ES-I3 (cell line): ENCODE data around the gene TMC1.

Experiments
- H3K36me3 ChIP-seq: 2 replicates; pipeline ENCODE4 v1.6.1; 2013; ENCODE audit warnings: mild to moderate bottlenecking, low read length, control low read depth, moderate library complexity; ENCODE audit not compliant: insufficient read depth
- H3K4me1 ChIP-seq: 2 replicates; pipeline ENCODE4 v1.6.1; 2013; ENCODE audit warnings: mild to moderate bottlenecking, control low read depth, low read length; ENCODE audit not compliant: insufficient read depth
- H3K9ac ChIP-seq: 2 replicates; pipeline ENCODE4 v1.6.1; 2013; ENCODE audit warnings: low read depth, mild to moderate bottlenecking, low read length, moderate library complexity
- H3K9me3 ChIP-seq: 2 replicates; pipeline ENCODE4 v1.6.1; 2013; ENCODE audit warnings: mild to moderate bottlenecking, low read length, moderate library complexity; ENCODE audit not compliant: control insufficient read depth, insufficient read depth

TMC1 gene

DNA sequence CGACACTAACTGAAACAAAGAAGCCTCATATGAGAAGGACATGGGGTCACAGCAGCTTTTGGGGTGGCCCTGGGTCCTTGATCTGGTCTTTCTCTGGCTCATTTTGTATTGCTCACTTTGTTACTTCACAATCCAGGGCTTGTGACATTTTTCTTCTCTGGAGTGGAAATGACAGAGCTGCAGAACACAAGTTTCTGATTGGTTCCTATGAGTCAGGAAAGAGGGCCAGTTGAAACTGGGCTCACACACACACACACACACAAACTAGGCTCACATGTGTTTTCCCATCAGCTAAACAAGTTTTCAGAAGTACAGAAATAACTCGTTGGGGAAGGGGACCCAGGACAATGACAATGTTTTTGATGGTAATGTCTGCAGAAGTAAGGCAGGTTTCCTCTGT, 54.3 kb downstream of the TMC1 start:
- H3K9ac ChIP-seq: no peak overlapping the region
- no peaks in the 10 kb centered on the region for H3K9me3 ChIP-seq
- H3K36me3 ChIP-seq: no peaks in the 10 kb centered on the region
- no peaks in the 10 kb centered on the region for H3K4me1 ChIP-seq

DNA sequence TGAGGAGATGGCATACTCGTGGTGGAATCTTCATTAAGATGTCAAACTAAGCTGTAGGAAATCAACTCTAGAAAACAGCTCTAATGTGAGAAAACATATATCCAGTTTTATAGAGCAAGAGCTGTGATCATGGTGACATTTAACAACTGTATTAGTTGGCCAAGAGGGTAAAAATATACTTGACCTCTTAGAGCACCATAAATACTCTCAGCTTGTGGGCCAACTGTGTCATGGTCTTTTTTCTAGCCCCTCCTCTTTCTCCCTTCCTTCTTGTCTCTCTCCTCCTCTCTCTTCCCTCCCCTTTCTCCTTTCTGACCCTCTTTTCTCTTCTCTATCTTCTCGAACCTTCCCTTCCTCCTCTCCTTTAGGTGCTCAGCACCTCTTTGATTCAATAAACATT, 54.7 kb downstream of the TMC1 start:
- H3K4me1 ChIP-seq: no peaks in the 10 kb centered on the region
- no peaks in the 10 kb centered on the region for H3K9me3 ChIP-seq
- no peak overlapping the region for H3K9ac ChIP-seq
- H3K36me3 ChIP-seq: no peaks in the 10 kb centered on the region

DNA sequence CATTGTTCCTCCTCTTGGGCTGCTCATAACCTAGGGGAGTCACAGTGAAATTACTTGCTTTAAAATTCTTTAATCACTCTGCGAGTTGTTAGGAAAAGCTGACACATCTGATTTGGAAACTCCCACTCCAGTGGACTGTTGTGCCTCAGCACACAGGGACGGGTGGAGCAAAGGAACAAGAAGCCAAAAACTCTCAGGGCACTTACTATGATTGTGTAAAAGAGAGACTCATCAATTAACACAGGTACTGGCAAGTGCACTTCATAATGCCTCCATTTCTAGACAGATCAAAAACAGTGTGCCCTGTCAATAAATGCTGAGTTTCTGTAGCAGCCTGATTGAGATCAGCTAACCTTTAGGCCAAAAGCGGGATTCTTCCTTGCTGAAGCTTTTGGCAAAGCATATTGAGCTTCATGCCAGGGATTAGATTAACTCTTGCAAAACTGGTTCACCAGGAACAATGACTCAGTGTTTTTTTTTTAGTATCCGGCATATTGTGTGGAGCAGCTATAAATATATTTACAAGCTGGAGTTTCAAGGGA, 55.9 kb downstream of the TMC1 start:
- no peaks in the 10 kb centered on the region for H3K4me1 ChIP-seq
- H3K36me3 ChIP-seq: no peaks in the 10 kb centered on the region
- H3K9me3 ChIP-seq: no peaks in the 10 kb centered on the region
- H3K9ac ChIP-seq: no peak overlapping the region

DNA sequence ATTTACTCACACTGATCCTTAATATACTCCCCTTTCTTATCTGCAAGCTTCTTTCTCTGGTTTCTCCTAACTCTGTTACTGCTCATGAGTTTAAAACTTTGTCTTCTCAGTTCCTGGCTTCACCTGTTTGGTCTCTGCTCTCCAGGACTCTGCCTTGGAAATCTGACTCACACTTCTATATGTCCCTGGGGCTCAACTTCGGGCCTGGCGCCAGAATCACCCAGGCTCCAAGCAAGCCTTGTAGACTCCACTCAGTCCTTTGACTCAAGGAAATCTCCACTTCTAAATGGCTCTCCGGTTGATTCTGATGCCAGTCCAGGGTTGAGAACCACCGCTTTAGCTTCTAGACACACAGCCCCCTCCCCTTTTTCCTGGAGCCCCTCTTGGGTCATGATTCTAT, 57.8 kb downstream of the TMC1 start:
- H3K36me3 ChIP-seq: no peaks in the 10 kb centered on the region
- no peaks in the 10 kb centered on the region for H3K9me3 ChIP-seq
- no peaks in the 10 kb centered on the region for H3K4me1 ChIP-seq
- no peak overlapping the region for H3K9ac ChIP-seq

DNA sequence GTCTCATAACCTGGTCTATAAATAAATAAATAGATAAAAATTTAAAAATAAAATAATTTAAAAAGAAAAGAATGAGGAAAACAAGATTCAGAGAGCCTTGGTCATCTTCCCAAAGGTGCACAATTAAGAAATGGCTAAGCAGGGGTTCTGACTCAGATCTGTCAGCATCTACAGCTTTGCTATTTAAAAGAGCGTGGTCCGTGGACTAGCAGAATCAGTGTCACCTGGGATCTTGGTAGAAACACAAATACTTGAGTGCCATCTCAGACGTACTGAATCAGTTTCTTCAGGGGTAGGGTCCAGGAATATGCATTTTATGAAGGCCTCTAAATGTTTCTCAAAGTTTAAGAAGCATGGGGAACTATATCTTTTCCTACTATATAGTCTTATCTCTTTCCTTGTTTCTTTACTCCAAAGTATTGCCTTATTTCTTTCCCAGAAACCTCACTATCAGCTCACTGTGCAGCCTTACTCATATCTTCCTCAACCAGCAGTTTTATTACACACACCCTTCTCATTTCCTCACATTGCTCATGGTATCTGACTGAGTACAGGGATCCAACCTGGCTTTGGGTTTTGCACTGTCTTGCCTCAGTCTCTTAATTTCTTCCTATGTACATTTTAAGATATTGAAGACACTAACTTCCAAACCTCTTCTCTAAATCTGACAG, 58.6 kb downstream of the TMC1 start:
- H3K4me1 ChIP-seq: no peaks in the 10 kb centered on the region
- H3K36me3 ChIP-seq: no peaks in the 10 kb centered on the region
- H3K9me3 ChIP-seq: no peaks in the 10 kb centered on the region
- H3K9ac ChIP-seq: no peak overlapping the region

DNA sequence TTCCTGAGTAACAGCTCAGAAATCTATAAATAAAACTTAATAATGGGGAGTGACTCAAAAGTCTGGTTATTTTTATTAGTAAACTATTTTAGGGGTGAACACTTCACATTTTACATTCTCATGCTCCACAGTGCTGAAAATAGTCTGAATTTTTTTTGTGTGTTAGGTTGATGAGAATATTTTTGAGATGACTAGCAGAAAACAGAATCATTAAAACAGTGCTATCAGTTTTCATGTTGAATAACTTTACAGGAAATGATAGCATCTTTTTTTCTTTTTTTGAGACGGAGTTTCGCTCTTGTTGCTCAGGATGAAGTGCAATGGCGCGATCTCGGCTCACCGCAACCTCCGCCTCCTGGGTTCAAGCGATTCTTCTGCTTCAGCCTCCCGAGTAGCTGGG, 60.3 kb downstream of the TMC1 start:
- H3K9ac ChIP-seq: no peak overlapping the region
- H3K9me3 ChIP-seq: no peaks in the 10 kb centered on the region
- no peaks in the 10 kb centered on the region for H3K4me1 ChIP-seq
- H3K36me3 ChIP-seq: no peaks in the 10 kb centered on the region

DNA sequence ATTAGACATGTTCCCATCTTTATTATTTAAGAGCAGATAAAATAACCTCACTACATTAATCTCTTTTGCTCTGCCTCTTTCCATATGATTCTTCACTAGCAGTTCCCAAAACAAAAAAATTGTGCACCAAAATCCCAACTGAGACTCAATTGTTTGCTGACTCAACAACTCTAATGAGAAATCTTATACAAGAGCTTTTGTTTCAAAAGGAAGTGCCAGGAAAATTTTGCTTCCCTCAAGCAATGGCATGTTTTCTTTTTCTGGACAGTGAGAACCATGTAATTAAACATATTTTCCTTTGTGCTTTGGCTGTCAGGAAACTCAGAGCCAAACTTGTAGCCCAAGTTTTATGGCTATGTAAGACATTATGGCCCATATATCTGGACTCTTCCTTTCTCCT, 62.0 kb downstream of the TMC1 start:
- Histone ChIP-seq H3K4me1 (no peaks in the 10 kb centered on the region), H3K9ac (no peak overlapping the region), H3K9me3 (no peaks in the 10 kb centered on the region), H3K36me3 (no peaks in the 10 kb centered on the region)

DNA sequence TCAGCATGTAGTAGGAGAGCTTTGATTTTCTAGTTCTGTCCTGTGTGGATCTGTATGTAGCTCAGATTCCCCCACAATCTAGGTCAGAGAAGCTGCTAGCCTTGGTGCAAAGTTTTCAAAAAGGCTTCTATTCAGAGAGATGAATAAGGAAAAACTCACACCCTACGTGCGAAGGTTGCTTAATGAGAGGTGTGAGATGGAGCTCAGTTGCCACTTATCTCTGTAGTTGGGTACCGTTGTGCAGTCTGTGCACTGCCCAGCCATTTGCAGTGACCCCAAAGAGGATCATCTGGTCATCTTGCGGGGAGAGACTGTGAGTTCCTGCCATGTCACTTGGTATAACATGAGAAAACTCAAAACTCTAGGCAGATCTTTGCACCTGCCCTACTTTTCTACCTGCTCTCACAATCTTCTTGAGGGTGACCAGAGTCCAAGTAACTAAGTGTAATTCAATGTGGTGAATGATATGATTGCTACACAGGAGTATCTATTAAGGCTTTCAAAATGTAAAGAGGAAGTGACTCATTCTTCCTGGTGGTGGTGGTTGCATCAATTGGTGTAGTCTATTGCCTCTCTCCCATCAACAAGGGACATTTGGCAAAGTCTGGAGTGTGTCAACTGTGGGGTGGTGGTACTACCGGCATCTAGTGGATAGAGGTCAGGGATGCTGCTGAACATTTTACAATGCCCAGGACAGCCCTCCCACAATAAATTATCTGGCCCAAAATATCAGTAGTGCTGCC, 65.2 kb downstream of the TMC1 start:
- H3K9ac ChIP-seq: no peak overlapping the region
- H3K36me3 ChIP-seq: no peaks in the 10 kb centered on the region
- no peaks in the 10 kb centered on the region for H3K9me3 ChIP-seq
- H3K4me1 ChIP-seq: no peaks in the 10 kb centered on the region

DNA sequence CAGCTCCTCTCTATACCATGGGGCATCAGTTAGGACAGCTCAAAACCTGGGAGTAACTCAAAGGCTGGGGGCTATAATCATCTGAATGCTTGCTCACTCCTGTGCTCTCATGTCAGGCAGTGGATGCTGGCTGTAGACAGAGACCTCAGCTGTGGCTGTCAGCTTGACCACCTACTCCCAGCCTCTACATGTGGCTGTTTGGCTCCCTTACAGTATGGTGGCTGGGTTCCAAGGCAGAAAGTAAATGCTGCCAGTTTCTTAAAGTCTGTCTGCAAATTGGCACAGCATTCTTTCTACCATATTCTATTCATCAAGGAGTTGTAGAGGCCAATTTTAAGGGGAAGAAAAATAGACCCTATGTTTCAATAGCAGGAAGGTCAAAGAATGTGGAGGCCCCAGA, 66.9 kb downstream of the TMC1 start:
- Histone ChIP-seq H3K9ac (no peak overlapping the region), H3K36me3 (no peaks in the 10 kb centered on the region), H3K4me1 (peaks cover 4% of the 10 kb centered on the region), H3K9me3 (no peaks in the 10 kb centered on the region)

DNA sequence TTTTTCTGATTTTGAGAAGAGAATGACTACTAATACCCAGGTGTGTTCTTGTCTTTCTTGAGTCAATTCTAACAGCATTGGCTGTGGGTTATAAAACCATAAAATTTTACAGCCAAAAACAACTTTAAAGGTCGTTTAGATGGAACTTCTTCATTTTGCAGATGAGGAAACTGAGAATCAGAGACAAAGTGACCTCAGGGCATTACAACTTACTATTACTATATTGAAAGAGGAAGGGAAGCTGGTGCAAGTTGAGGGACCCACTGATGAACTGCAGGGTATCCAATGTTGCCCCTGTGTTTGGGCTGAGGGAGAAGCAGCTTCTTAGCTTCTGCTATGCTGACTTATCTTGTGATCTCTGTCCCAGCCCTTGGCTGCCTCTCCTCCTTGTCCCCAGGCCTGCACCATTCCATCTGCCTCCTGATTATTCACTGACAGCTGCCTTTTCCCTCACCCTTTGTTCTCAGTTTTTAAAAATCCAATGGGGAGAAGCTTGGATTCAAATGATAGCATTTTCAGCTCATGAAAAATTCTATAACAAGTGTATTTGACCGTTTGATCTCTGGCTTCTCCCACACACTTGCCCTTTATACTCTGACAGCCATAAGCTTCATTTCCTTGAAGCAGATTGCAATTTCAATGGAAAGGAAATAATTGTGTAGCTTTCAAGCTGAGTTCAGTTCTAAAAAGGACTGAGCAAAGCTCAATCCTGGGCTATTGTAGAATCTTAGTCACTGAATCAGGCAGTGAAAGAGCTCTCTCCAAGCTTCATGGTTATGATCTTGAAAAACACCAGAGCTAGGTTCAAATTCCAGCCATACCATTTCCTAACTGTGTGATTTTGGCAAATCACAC, 68.5 kb downstream of the TMC1 start:
- H3K9ac ChIP-seq: no peak overlapping the region
- no peaks in the 10 kb centered on the region for H3K9me3 ChIP-seq
- H3K36me3 ChIP-seq: no peaks in the 10 kb centered on the region
- H3K4me1 ChIP-seq: peaks cover 4% of the 10 kb centered on the region

DNA sequence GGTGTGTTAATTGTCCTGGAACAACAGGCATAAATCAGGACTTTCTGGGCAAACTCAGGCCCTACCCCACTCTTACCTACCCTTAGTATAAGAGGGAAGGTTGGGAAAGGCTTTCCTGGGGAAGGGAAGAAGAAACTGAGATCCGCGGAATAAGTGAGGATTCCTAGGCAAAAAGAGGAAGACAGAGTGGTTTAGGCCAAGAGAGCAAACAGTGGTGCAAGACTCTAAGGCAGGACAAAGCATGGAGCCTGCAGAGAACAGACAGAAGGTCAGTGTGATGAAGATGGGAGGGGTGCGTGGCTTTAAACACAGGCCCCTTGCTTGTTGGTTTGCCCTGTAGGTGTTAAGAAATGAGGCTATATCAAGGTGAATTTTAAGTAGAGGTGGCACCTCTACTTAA, 69.4 kb downstream of the TMC1 start:
- Histone ChIP-seq H3K36me3 (no peaks in the 10 kb centered on the region), H3K4me1 (peaks cover 4% of the 10 kb centered on the region), H3K9me3 (no peaks in the 10 kb centered on the region), H3K9ac (no peak overlapping the region)

DNA sequence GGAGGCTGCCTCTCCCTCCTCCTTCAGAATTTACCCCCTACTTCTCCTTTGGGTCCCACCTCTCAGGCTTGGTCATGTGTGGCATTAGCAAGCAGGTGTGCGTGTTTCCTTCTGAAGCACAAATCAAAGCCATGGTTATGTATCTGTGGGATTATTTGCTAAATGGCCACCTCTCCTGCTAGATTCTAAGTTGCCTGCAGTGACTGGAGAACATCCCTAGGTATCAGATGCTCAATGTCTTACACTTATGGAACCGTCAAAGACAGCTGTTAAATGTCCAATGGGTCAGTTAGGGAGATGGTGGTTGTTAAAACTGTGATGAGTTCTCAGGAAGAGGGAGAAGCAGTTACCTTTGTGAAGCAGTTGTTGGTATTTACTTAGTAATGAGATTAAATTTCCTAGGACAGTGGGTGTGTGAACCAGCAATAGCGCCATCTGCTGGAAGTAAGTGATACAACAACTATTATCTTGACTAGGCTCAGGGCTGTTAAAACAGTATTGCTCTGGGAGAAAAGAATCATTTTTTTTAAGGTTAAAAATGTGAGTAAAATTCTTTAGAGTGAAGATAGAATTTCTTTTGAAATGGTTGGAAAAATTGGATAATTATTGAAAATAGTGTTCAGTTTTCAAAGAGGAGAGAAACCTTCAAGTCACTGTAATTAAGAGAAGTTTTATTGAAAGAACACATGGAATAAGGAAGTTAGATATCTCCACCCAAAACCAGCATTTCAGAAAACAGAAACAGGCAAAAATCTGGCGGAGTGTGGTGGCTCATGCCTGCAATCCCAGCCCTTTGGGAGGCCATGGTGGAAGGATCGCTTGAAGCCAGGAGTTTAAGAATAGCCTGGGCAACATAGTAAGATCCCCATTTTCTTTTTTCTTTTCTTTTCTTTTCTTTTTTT, 71.3 kb downstream of the TMC1 start:
- Histone ChIP-seq H3K9ac (no peak overlapping the region), H3K36me3 (no peaks in the 10 kb centered on the region), H3K9me3 (no peaks in the 10 kb centered on the region), H3K4me1 (peaks cover 4% of the 10 kb centered on the region)

DNA sequence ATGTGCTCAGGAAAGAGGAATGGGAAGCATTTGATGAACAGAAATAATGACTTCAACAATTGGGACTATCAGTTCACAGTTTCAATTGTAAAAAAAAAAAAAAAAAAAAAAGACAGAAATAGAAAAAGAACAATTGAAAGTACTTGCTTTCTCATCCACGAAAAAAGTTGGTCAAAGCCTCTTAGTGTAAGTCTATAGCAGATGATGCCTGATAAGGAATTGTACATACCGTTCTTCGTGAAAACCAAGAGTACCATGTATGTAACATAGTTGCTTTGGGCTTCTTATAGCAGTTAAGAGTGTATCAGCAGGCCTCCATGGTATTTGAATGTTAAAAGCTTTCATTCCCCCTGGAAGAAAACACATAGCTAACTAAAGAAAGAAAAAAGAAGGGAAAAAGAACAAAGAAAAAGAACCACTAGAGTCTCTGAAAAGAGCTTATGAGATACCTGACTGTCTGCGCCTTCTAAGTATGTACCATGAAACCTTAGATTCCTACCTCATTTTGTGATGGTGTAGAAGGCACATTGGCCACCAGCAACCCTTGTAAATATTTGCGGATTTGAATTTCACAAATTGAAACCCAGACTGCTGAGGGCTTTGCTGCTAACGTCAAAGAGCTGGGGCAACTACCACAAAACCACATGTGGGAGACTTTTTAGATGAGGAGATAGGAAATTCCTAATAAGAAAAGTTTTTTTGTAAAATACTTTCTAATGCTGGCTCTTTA, 75.2 kb downstream of the TMC1 start:
- Histone ChIP-seq H3K9me3 (no peaks in the 10 kb centered on the region), H3K4me1 (peaks cover 4% of the 10 kb centered on the region), H3K9ac (no peak overlapping the region), H3K36me3 (no peaks in the 10 kb centered on the region)
